ENCODE measurements around the gene RAMP2.

- TF ChIP-seq, protein P1, sequence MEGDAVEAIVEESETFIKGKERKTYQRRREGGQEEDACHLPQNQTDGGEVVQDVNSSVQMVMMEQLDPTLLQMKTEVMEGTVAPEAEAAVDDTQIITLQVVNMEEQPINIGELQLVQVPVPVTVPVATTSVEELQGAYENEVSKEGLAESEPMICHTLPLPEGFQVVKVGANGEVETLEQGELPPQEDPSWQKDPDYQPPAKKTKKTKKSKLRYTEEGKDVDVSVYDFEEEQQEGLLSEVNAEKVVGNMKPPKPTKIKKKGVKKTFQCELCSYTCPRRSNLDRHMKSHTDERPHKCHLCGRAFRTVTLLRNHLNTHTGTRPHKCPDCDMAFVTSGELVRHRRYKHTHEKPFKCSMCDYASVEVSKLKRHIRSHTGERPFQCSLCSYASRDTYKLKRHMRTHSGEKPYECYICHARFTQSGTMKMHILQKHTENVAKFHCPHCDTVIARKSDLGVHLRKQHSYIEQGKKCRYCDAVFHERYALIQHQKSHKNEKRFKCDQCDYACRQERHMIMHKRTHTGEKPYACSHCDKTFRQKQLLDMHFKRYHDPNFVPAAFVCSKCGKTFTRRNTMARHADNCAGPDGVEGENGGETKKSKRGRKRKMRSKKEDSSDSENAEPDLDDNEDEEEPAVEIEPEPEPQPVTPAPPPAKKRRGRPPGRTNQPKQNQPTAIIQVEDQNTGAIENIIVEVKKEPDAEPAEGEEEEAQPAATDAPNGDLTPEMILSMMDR (IDR thresholded peaks at IDR 0.05): no peak
- TF ChIP-seq POLR2A (IDR thresholded peaks at IDR 0.05): no peak
Measured at GRCh38 chr17:42791948-42792347, 30.9 kb downstream of the RAMP2 start.

Data from thyroid gland (tissue), 4 donors.